ENCODE measurements around the gene APBB2. TPM values are rescaled to one million over a fixed set of nuclear protein-coding genes. Genes with fewer than 3 reads are reported as not detected.

The APBB2 gene
- total RNA-seq, 4 donors from 2014 or later = 47.5 to 99.9 (median 57.5) TPM

DNA sequence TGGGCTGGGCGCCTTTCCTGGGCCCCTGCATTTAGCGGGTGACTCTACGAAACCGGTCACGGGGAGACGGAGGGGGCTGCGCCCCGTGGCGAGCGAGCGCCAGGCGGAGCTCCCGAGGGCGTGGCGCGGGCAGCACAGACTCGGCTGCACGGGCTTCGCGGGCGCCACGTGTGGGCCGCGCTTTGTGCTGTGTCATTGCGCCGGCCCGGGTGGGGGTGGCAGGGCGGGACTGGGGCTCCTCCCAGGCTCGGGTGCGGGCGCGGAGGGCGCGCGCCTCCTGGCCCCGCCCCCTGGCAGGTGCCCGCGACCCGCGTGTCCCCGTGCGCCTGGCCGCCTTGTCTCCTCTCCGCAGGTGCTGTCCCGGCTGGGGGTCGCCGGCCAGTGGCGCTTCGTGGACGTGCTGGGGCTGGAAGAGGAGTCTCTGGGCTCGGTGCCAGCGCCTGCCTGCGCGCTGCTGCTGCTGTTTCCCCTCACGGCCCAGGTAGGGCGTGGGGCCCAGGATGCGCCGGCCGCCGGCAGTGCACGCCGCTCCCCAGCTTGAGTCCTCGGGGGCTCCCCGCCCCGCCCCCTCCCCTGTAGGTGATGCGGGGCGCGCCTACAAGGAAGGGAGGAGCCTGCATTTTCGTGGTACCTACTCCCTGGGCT, 43.0 kb upstream of the APBB2 start:
- H3K9me3 ChIP-seq = no peaks in the 10 kb centered on the region
- H3K27ac ChIP-seq = no peak overlapping the region
- H3K4me3 ChIP-seq = peak overlapping the region; percentile 16 to 55 (median 43)
- peaks cover 0 to 20% of the 10 kb centered on the region in 2 donors for H3K27me3 ChIP-seq
- peaks cover 0 to 16% (median 8%) of the 10 kb centered on the region in 4 donors for H3K4me1 ChIP-seq
- TF ChIP-seq POLR2A (IDR thresholded peaks at IDR 0.05) (no peak), CTCF (IDR thresholded peaks at IDR 0.05) (no peak)
- peak in 2 of 3 donors; percentile 55 to 68 for DNase-seq
- no peaks in the 10 kb centered on the region for H3K36me3 ChIP-seq

- H3K4me3 ChIP-seq = peak within 1 kb of the TSS; percentile 16 to 55 (median 43)
- peaks cover 0 to 16% (median 8%) of the 10 kb centered on the region in 4 donors for H3K4me1 ChIP-seq
- H3K27ac ChIP-seq = no peak within 1 kb of the TSS
- H3K9me3 ChIP-seq = no peaks in the 10 kb centered on the region
- TF ChIP-seq CTCF (IDR thresholded peaks at IDR 0.05) (no peak), POLR2A (IDR thresholded peaks at IDR 0.05) (no peak)
- no peaks in the 10 kb centered on the region for H3K36me3 ChIP-seq
- DNase-seq = no peak
- peaks cover 0 to 20% of the 10 kb centered on the region in 2 donors for H3K27me3 ChIP-seq
Measured at GRCh38 chr4:41256740-41257256, 42.5 kb upstream of the APBB2 start, which contains the start of gene UCHL1. Gene UCHL1 (plus strand): TSS chr4:41256928. CDS start chr4:41256977, 49 bp downstream.

GRCh38 chr4:41256131-41256739, 41.9 kb upstream of the APBB2 start:
- Histone ChIP-seq H3K27me3 (peaks cover 0 to 20% of the 10 kb centered on the region in 2 donors), H3K9me3 (no peaks in the 10 kb centered on the region), H3K4me1 (peaks cover 0 to 16% (median 8%) of the 10 kb centered on the region in 4 donors), H3K4me3 (peak overlapping the region in 2 of 4 donors; percentile 37 to 49), H3K27ac (no peak overlapping the region), H3K36me3 (no peaks in the 10 kb centered on the region)
- TF ChIP-seq POLR2A (IDR thresholded peaks at IDR 0.05) (no peak), CTCF (IDR thresholded peaks at IDR 0.05) (no peak)
- no peak for DNase-seq

DNA sequence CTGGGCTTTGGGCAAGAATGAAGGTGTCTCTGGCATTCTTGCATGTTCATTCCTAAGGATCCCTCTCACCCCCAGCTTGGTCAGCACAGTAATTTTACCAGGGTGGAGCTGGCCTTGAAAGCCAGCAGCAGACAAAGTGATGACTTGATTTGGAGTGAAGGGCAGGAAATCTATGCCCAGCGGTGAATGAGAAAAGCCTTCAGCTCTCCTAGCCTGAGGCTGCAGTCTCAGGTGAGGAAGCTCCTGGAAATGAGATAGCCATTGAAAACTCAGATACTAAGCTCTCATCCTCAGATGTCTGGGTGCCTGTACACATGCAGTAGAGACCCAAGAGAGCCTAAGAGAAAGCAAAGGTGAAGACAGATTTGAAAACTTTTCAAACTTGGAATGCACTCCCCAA, 31.6 kb upstream of the APBB2 start:
- no peak for DNase-seq
- H3K4me3 ChIP-seq = no peak overlapping the region
- no peaks in the 10 kb centered on the region for H3K4me1 ChIP-seq

DNA sequence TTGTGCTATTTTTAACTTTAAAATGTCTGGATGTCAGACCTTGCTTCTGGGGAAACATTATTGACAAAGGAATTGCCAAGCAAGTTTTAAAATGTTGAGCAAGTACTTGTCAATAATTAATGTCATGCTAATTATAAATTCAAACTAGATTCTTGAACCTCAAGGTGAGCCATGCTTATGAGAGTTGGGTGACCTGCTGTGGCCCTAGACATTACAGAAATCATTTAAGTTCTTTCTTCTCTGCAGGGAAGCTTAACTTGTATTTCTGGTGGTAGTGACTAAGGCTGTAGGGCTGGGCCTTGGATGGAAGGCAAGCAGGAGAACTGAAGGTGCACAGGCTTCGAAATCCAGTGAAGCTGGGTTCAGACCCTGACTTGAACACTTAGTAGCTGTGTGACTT, 27.6 kb upstream of the APBB2 start:
- Histone ChIP-seq H3K36me3 (no peaks in the 10 kb centered on the region), H3K4me1 (no peaks in the 10 kb centered on the region), H3K27ac (no peak overlapping the region), H3K9me3 (no peaks in the 10 kb centered on the region), H3K4me3 (no peak overlapping the region), H3K27me3 (no peaks in the 10 kb centered on the region)
- no peak for DNase-seq
- no peak for TF ChIP-seq CTCF (IDR thresholded peaks at IDR 0.05)
- TF ChIP-seq POLR2A (IDR thresholded peaks at IDR 0.05) = no peak

More for the DNA sequence above, 31.6 kb upstream of the APBB2 start:
- Histone ChIP-seq H3K27me3 (no peaks in the 10 kb centered on the region), H3K36me3 (no peaks in the 10 kb centered on the region), H3K27ac (no peak overlapping the region), H3K9me3 (no peaks in the 10 kb centered on the region)
- TF ChIP-seq POLR2A (IDR thresholded peaks at IDR 0.05) (no peak), CTCF (IDR thresholded peaks at IDR 0.05) (no peak)
